Activated T-cell treated with anti-CD3 and anti-CD28 coated beads, Interleukin-2, amount 50 U/mL, for 4 hours (primary cell): ENCODE results near the gene WTAP. TPM values are rescaled to one million over a fixed set of nuclear protein-coding genes. Genes with fewer than 3 reads are reported as not detected.

Experiments
- total RNA-seq, 3 donors: library from RNA; stranded (reverse); gene quantifications; one replicate each; pipeline ENCODE4 v1.2.1, GENCODE V29; 2021

The WTAP gene
- total RNA-seq, 3 donors from 2014 or later = 103 to 108 (median 104) TPM

Other genes starting within 250 kb of the WTAP start
- 100 to 1,000 TPM; 116 to 147 (median 133) TPM for gene SOD2, start 34.3 kb upstream of the WTAP start, total RNA-seq
- 10 to 100 TPM; 37.2 to 49.0 (median 44.1) TPM for gene ACAT2, start 34.5 kb downstream of the WTAP start, total RNA-seq
- gene TCP1, start 62.1 kb downstream of the WTAP start, total RNA-seq = 100 to 1,000 TPM; 623 to 691 (median 686) TPM
- 100 to 1,000 TPM in 2 of 3 donors, 10 to 100 TPM in 1; 99.8 to 111 (median 101) TPM for gene MRPL18, start 63.0 kb downstream of the WTAP start, total RNA-seq
- gene PNLDC1, start 72.8 kb downstream of the WTAP start, total RNA-seq = 1 to 10 TPM in 1 of 3 donors, under 1 TPM in 2; 0.14 to 2.0 (median 0.30) TPM
- not detected for gene MAS1, start 163.5 kb downstream of the WTAP start, total RNA-seq
- gene IGF2R, start 241.6 kb downstream of the WTAP start, total RNA-seq = 10 to 100 TPM; 44.9 to 65.3 (median 58.2) TPM